Peyer's patch (tissue), 4 donors: ENCODE data around the gene BEST1.

ENCODE experiments used
- POLR2A ChIP-seq, 2 donors: fragments of 450-650 bp; IDR thresholded peaks; one replicate each; pipeline ENCODE4 v1.5.1; 2017; ENCODE audit warnings: antibody characterized with exemption in 2 of 2, mild to moderate bottlenecking in 2 of 2, moderate library complexity in 2 of 2
- TF ChIP-seq, protein P1 (sequence below), 6 experiments: fragments of 450-650 bp in 4 of 6; fragments of 200-600 bp in 2 of 6; sonication (generic) in 1 of 6; IDR thresholded peaks; one replicate each; pipeline ENCODE4 v1.5.1; 2017 to 2019; ENCODE audit warnings: antibody characterized with exemption in 6 of 6, mild to moderate bottlenecking in 3 of 6, moderate library complexity in 1 of 6

- TF ChIP-seq, protein P1, sequence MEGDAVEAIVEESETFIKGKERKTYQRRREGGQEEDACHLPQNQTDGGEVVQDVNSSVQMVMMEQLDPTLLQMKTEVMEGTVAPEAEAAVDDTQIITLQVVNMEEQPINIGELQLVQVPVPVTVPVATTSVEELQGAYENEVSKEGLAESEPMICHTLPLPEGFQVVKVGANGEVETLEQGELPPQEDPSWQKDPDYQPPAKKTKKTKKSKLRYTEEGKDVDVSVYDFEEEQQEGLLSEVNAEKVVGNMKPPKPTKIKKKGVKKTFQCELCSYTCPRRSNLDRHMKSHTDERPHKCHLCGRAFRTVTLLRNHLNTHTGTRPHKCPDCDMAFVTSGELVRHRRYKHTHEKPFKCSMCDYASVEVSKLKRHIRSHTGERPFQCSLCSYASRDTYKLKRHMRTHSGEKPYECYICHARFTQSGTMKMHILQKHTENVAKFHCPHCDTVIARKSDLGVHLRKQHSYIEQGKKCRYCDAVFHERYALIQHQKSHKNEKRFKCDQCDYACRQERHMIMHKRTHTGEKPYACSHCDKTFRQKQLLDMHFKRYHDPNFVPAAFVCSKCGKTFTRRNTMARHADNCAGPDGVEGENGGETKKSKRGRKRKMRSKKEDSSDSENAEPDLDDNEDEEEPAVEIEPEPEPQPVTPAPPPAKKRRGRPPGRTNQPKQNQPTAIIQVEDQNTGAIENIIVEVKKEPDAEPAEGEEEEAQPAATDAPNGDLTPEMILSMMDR (IDR thresholded peaks at IDR 0.05): no peak
- TF ChIP-seq POLR2A (IDR thresholded peaks at IDR 0.05): no peak
These were observed 43.6 kb upstream of the BEST1 start for GRCh38 chr11:61906522-61906909.
